ENCODE results near the gene HLCS.
"Not testable (repeated sequence)": the region's sequence is repeated elsewhere in the genome, so short reads cannot be mapped to it uniquely, and the experiment has no call there.

Gene HLCS

DNA sequence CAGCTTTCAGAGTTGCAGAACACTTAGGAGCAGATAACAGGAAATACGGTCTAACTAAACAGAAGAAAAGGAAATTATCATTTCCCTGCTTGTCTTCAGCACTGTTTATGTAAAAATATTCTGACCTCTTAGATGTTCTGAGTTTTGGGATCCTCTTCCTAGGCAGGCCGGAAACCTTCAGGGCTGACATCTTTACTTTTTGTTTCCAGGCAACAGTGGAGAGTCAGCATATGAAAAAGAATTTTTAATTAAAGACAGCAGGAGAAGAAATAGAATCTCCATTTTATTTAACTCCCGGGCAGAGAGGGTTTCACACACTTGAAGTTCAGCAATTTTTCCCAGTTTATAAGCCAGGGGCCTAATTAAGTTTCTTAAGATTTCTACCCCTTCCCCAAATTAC is 35.0 kb upstream of the HLCS start:
- DNase-seq (ENCODE audit: low spot score) = no peak
- in situ Hi-C loops (cut with MboI; ENCODE audit: low pct_unique_long_range_greater_than_20kb, low sequenced_read_pairs, unreplicated experiment) = no loop called here
- TF ChIP-seq, protein P1, sequence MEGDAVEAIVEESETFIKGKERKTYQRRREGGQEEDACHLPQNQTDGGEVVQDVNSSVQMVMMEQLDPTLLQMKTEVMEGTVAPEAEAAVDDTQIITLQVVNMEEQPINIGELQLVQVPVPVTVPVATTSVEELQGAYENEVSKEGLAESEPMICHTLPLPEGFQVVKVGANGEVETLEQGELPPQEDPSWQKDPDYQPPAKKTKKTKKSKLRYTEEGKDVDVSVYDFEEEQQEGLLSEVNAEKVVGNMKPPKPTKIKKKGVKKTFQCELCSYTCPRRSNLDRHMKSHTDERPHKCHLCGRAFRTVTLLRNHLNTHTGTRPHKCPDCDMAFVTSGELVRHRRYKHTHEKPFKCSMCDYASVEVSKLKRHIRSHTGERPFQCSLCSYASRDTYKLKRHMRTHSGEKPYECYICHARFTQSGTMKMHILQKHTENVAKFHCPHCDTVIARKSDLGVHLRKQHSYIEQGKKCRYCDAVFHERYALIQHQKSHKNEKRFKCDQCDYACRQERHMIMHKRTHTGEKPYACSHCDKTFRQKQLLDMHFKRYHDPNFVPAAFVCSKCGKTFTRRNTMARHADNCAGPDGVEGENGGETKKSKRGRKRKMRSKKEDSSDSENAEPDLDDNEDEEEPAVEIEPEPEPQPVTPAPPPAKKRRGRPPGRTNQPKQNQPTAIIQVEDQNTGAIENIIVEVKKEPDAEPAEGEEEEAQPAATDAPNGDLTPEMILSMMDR (IDR thresholded peaks at IDR 0.05; ENCODE audit: extremely low read depth, insufficient read depth, missing control alignments) = no peak

DNA sequence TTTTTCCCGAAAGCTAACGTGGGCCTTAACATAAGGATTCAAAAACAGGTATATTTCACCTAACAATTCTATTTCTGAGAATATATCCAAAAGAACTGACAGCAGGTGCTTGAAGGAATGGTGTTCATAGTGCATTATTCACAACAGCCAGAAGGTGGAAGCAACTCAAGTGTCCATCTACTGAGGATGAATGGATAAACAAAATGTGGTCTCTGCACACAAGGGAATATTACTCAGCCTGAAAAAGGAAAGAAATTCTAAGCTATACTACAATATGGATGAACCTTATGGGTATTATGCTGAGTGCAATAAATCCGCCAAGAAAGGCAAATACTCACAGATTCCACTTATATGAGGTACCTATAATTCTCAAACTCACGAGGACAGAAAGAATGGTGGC is 33.9 kb upstream of the HLCS start:
- no peak for DNase-seq (ENCODE audit: low spot score)
- in situ Hi-C loops (cut with MboI; ENCODE audit: low pct_unique_long_range_greater_than_20kb, low sequenced_read_pairs, unreplicated experiment) = no loop called here
- TF ChIP-seq, protein P1 (IDR thresholded peaks at IDR 0.05; ENCODE audit: extremely low read depth, insufficient read depth, missing control alignments) = no peak

DNA sequence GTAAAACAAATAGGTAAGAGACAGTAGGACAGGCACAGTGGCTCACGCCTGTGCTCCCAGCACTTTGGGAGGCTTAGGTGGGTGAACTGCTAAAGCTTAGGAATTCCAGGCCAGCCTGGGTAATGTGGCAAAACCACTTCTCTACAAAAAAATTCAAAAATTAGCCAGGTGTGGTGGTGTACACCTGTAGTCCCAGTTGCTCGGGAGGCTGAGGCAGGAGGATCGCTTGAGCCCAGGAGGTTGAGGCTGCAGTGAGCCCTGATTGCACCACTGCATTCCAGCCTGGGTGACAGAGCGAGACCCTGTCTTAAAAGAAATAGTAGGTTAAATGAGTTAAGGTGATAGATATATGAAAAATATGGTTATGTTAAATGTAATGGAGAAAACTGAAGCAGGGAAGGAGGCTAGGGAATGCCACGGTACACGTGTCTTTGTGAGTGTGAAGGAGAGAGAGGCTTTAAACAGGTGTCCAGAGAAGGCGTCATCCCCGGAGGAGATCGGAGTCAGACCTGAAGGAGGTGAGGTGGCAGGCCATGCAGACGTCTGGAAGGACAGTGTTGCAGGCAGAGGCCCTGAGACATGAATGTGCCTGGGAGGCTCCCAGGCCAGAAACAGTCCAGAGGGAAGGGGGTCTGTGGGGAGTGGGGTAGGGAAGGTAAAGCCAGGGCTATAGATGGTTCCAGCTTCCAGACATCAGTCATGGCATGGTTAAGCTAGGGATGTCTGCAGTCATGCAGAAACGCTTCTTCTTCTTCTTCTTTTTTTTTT is 32.8 kb upstream of the HLCS start:
- no peak for DNase-seq (ENCODE audit: low spot score)
- in situ Hi-C loops (cut with MboI; ENCODE audit: low pct_unique_long_range_greater_than_20kb, low sequenced_read_pairs, unreplicated experiment) = no loop called here
- TF ChIP-seq, protein P1 (IDR thresholded peaks at IDR 0.05; ENCODE audit: extremely low read depth, insufficient read depth, missing control alignments) = no peak

DNA sequence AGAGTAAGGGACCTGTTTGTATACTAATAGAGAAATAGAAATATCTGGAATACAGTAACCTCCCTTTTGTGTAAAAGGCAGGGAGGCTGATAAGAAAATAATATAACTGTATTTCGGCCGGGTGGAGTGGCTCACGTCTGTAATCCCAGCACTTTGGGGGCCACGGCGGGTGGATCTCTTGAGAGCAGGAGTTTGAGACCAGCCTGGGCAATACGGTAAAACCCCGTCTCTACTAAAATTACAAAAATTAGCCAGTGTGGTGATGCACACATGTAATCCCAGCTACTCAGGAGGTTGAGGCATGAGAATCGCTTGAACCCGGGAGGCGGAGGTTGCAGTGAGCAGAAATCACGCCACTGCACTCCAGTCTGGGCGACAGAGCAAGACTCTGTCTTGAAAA is 28.8 kb upstream of the HLCS start:
- DNase-seq (ENCODE audit: low spot score); in situ Hi-C loops (cut with MboI; ENCODE audit: low pct_unique_long_range_greater_than_20kb, low sequenced_read_pairs, unreplicated experiment): not testable (repeated sequence)

DNA sequence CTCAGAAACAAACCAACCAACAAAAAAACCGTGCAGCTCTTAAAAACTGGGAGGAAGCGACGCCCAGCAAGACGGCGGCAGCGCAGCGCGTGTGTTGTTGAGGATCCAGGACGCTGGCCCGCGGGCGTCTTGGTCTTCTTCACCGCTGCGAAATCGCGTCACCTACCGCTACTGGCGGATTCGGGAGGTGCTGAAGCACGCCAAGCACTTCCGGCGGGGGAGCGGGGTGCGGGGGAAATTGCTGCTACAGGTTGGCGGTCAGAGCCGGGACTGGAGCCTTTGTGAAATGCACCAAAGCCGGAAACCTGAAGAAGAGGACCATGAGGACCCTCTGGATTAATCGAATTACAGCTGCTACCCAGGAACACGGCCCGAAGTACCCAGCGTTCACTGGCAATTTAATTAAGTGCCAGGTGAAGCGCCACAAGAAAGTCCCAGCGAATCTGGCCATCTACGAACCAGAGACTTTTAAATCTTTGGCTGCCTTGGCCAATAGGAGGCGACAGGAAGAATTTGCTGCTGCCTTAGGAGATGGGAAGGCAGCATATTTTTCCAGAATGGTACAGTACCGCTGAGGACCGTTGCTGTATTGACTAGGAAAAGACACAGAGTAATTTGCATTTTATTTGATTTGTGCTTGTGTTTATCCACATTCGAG is 28.2 kb upstream of the HLCS start:
- TF ChIP-seq, protein P1 (IDR thresholded peaks at IDR 0.05; ENCODE audit: extremely low read depth, insufficient read depth, missing control alignments) = no peak
- in situ Hi-C loops (cut with MboI; ENCODE audit: low pct_unique_long_range_greater_than_20kb, low sequenced_read_pairs, unreplicated experiment) = no loop called here
- DNase-seq (ENCODE audit: low spot score) = no peak

DNA sequence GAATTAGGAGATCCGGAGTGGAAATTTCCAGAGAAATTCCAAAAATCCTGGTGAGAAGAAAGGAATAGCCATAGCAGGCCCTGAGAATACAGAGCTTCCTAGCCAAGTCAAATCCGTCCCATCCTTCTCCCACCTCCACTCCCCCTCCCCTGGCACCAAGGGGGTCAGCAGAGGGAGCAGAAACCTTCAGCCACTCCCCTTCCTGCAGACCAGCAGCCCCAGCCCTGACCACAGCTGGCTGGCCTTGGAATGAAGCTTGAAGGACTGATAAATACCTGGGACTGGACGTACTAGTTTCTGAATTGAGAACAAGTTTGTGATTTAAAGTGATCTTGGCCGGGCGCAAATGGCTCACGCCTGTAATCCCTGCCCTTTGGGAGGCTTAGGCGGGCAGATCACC is 26.2 kb upstream of the HLCS start:
- TF ChIP-seq, protein P1 (IDR thresholded peaks at IDR 0.05; ENCODE audit: extremely low read depth, insufficient read depth, missing control alignments) = no peak
- no peak for DNase-seq (ENCODE audit: low spot score)
- in situ Hi-C loops (cut with MboI; ENCODE audit: low pct_unique_long_range_greater_than_20kb, low sequenced_read_pairs, unreplicated experiment) = no loop called here

DNA sequence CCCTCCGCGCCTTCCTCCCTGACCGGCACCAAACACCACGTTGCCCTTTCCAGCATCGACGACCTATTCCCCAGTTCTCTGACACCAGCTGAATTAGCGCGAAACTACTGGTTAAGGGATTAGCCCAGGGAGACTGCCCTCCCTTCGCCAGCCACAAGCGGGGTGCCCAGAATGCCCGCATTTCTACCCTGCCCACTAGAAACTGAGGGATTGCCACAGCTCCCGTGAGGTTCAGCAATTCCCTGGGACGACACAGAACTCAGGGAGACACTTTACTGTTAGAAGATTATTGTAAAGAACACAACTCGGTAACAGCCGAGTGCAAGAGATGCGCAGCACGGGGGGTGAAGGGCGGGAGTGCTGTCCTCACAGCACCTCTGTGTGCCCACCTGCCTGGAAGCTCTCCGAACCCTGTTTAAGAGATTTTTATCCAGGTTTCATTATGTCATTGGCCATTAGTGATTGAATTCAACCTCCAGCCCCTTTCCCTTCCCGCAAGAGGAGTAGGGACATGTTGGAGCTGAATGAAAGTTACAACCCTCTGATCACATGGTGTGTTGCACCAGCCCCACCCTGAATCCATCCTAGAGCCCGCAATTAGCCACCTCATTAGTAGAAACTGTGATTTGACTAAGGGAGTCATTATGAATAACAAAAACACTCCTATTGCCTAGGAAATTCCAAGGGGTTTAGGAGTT is 24.2 kb upstream of the HLCS start:
- no peak for DNase-seq (ENCODE audit: low spot score)
- TF ChIP-seq, protein P1 (IDR thresholded peaks at IDR 0.05; ENCODE audit: extremely low read depth, insufficient read depth, missing control alignments) = no peak
- in situ Hi-C loops (cut with MboI; ENCODE audit: low pct_unique_long_range_greater_than_20kb, low sequenced_read_pairs, unreplicated experiment) = no loop called here
